Adipocyte (in vitro differentiated cells): ENCODE data around the gene ARMCX2.
"Not testable (repeated sequence)": the region's sequence is repeated elsewhere in the genome, so short reads cannot be mapped to it uniquely, and the experiment has no call there.

Experiments used
- DNase-seq: peaks from one replicate; pipeline ENCODE4 v3.0.0-alpha.2; 2015; ENCODE audit warnings: low read depth
- H3K27me3 ChIP-seq: replicated peaks from 2 replicates; pipeline ENCODE4 v1.7.0; 2013; ENCODE audit warnings: mild to moderate bottlenecking, low read length, moderate library complexity; ENCODE audit not compliant: control insufficient read depth, insufficient read depth
- H3K36me3 ChIP-seq: 2 replicates; pipeline ENCODE4 v1.7.0; 2013; ENCODE audit warnings: low read length, mild to moderate bottlenecking, moderate library complexity; ENCODE audit not compliant: control insufficient read depth, insufficient read depth, severe bottlenecking
- H3K4me1 ChIP-seq: 2 replicates; pipeline ENCODE4 v1.7.0; 2013; ENCODE audit warnings: mild to moderate bottlenecking, low read length, moderate library complexity; ENCODE audit not compliant: control insufficient read depth, insufficient read depth
- H3K4me3 ChIP-seq: 2 replicates; pipeline ENCODE4 v1.7.0; 2013; ENCODE audit warnings: mild to moderate bottlenecking, low read length, moderate library complexity
- H3K9ac ChIP-seq: 2 replicates; pipeline ENCODE4 v1.7.0; 2013; ENCODE audit warnings: mild to moderate bottlenecking, low read length, moderate library complexity
- H3K9me3 ChIP-seq: 2 replicates; pipeline ENCODE4 v1.7.0; 2013; ENCODE audit warnings: mild to moderate bottlenecking, low read length, moderate library complexity; ENCODE audit not compliant: control insufficient read depth

ARMCX2 gene

GRCh38 chrX:101658661-101659491 lies 774 bp downstream of the ARMCX2 start:
- DNase-seq = peak; percentile 77
- H3K36me3 ChIP-seq = no peaks in the 10 kb centered on the region
- peak overlapping the region; percentile 88 for H3K4me3 ChIP-seq
- peak overlapping the region; percentile 87 for H3K9ac ChIP-seq
- peaks cover 5% of the 10 kb centered on the region for H3K4me1 ChIP-seq
- peaks cover 5% of the 10 kb centered on the region for H3K27me3 ChIP-seq
- H3K9me3 ChIP-seq = no peaks in the 10 kb centered on the region

GRCh38 chrX:101657495-101657894 lies 2.2 kb downstream of the ARMCX2 start:
- Histone ChIP-seq H3K36me3 (no peaks in the 10 kb centered on the region), H3K4me3 (no peak overlapping the region), H3K9me3 (no peaks in the 10 kb centered on the region), H3K27me3 (no peaks in the 10 kb centered on the region), H3K4me1 (peaks cover 5% of the 10 kb centered on the region), H3K9ac (no peak overlapping the region)
- DNase-seq = no peak

- no peak for DNase-seq
- Histone ChIP-seq H3K9me3 (no peaks in the 10 kb centered on the region), H3K27me3 (no peaks in the 10 kb centered on the region), H3K4me3 (no peak overlapping the region), H3K4me1 (peaks cover 5% of the 10 kb centered on the region), H3K9ac (no peak overlapping the region), H3K36me3 (no peaks in the 10 kb centered on the region)
These were observed 2.8 kb downstream of the ARMCX2 start for GRCh38 chrX:101656817-101657216.

GRCh38 chrX:101655534-101655933 lies 4.1 kb downstream of the ARMCX2 start:
- Histone ChIP-seq H3K9me3 (no peaks in the 10 kb centered on the region), H3K36me3 (no peaks in the 10 kb centered on the region), H3K9ac (no peak overlapping the region), H3K4me3 (no peak overlapping the region), H3K4me1 (peaks cover 5% of the 10 kb centered on the region), H3K27me3 (no peaks in the 10 kb centered on the region)
- DNase-seq = no peak

- H3K4me1 ChIP-seq, H3K9ac ChIP-seq, DNase-seq, H3K9me3 ChIP-seq, H3K4me3 ChIP-seq, H3K36me3 ChIP-seq, H3K27me3 ChIP-seq: not testable (repeated sequence)
These were observed 11.9 kb downstream of the ARMCX2 start for GRCh38 chrX:101647716-101648115.

GRCh38 chrX:101642093-101642492 lies 17.6 kb downstream of the ARMCX2 start:
- Histone ChIP-seq H3K27me3 (peaks cover 4% of the 10 kb centered on the region), H3K9ac (no peak overlapping the region), H3K4me1 (no peaks in the 10 kb centered on the region), H3K36me3 (no peaks in the 10 kb centered on the region), H3K9me3 (no peaks in the 10 kb centered on the region), H3K4me3 (no peak overlapping the region)
- no peak for DNase-seq

GRCh38 chrX:101639583-101639982 lies 20.1 kb downstream of the ARMCX2 start:
- no peak for DNase-seq
- H3K4me3 ChIP-seq = no peak overlapping the region
- H3K9me3 ChIP-seq = no peaks in the 10 kb centered on the region

GRCh38 chrX:101619364-101619763 lies 40.3 kb downstream of the ARMCX2 start:
- Histone ChIP-seq H3K9ac (no peak overlapping the region), H3K4me3 (no peak overlapping the region), H3K27me3 (peaks cover 3% of the 10 kb centered on the region), H3K4me1 (peaks cover 1% of the 10 kb centered on the region), H3K36me3 (no peaks in the 10 kb centered on the region), H3K9me3 (no peaks in the 10 kb centered on the region)
- peak; percentile 20 for DNase-seq

More at GRCh38 chrX:101639583-101639982, 20.1 kb downstream of the ARMCX2 start:
- Histone ChIP-seq H3K4me1 (no peaks in the 10 kb centered on the region), H3K9ac (no peak overlapping the region), H3K36me3 (no peaks in the 10 kb centered on the region), H3K27me3 (peaks cover 4% of the 10 kb centered on the region)

GRCh38 chrX:101617211-101618191 lies 42.1 kb downstream of the ARMCX2 start, which contains the start of gene ARMCX6:
TSS of gene ARMCX6 (minus strand) at chrX:101618000. CDS start at chrX:101616620, 1,380 bp downstream.
- Histone ChIP-seq H3K4me3 (peak within 1 kb of the TSS; percentile 86), H3K9me3 (no peaks in the 10 kb centered on the region), H3K27me3 (peaks cover 3% of the 10 kb centered on the region), H3K9ac (peak within 1 kb of the TSS; percentile 83), H3K36me3 (no peaks in the 10 kb centered on the region), H3K4me1 (no peaks in the 10 kb centered on the region)
- DNase-seq = peak; percentile 83

GRCh38 chrX:101605728-101606127 lies 53.9 kb downstream of the ARMCX2 start:
- no peak overlapping the region for H3K9ac ChIP-seq
- no peaks in the 10 kb centered on the region for H3K36me3 ChIP-seq
- DNase-seq = no peak
- no peak overlapping the region for H3K4me3 ChIP-seq
- no peaks in the 10 kb centered on the region for H3K4me1 ChIP-seq
- H3K9me3 ChIP-seq = no peaks in the 10 kb centered on the region
- H3K27me3 ChIP-seq = peaks cover 12% of the 10 kb centered on the region
